Duodenal mucosa (tissue), 2 donors: ENCODE data around the gene DNAH7.

ENCODE experiments used
- H3K27ac ChIP-seq: one replicate; pipeline ENCODE4 v1.7.0; 2013; ENCODE audit warnings: low read depth, low read length
- H3K27me3 ChIP-seq, 2 donors: one replicate each; pipeline ENCODE4 v1.7.0; 2013; ENCODE audit warnings: low read length in 2 of 2, control low read depth in 1 of 2; ENCODE audit not compliant: insufficient read depth in 2 of 2, control insufficient read depth in 1 of 2
- H3K36me3 ChIP-seq, 2 donors: one replicate each; pipeline ENCODE4 v1.7.0; 2013; ENCODE audit warnings: low read length in 2 of 2, control low read depth in 1 of 2; ENCODE audit not compliant: insufficient read depth in 2 of 2, control insufficient read depth in 1 of 2
- H3K4me1 ChIP-seq, 2 donors: one replicate each; pipeline ENCODE4 v1.7.0; 2013; ENCODE audit warnings: low read length in 2 of 2, control low read depth in 1 of 2; ENCODE audit not compliant: insufficient read depth in 2 of 2, control insufficient read depth in 1 of 2
- H3K4me3 ChIP-seq, 2 donors: one replicate each; pipeline ENCODE4 v1.7.0; 2013; ENCODE audit warnings: low read length in 2 of 2, low read depth in 1 of 2
- H3K9ac ChIP-seq, 2 donors: one replicate each; pipeline ENCODE4 v1.7.0; 2013; ENCODE audit warnings: low read length in 2 of 2, low read depth in 1 of 2
- H3K9me3 ChIP-seq, 2 donors: one replicate each; pipeline ENCODE4 v1.7.0; 2013; ENCODE audit warnings: low read length in 2 of 2, control low read depth in 1 of 2; ENCODE audit not compliant: control insufficient read depth in 1 of 2

Gene DNAH7

GRCh38 chr2:195820373-195820772 is 248.3 kb downstream of the DNAH7 start:
- Histone ChIP-seq H3K27ac (no peak overlapping the region), H3K36me3 (no peaks in the 10 kb centered on the region), H3K9ac (no peak overlapping the region), H3K27me3 (no peaks in the 10 kb centered on the region), H3K9me3 (no peaks in the 10 kb centered on the region), H3K4me1 (no peaks in the 10 kb centered on the region), H3K4me3 (no peak overlapping the region)

DNA sequence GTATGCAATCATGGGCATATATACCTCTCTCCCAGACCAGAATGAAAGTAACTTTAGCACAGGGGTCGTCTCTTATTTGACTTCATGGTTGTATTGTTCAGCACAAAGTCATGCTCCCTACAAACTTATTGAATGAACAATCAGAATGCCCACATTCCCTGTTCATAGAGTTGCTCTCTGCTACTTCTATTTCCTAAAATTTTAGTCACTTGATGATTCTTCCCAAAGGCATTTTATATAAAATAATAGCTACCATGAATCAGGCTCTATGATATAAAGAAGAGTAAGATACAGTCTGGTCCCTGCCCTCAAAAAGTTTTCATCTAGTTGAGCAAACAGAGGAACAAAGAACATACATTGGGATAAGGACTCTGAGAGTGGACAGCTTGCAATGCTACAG is 249.4 kb downstream of the DNAH7 start:
- Histone ChIP-seq H3K4me3 (no peak overlapping the region), H3K27ac (no peak overlapping the region)

GRCh38 chr2:195818526-195818925 is 250.1 kb downstream of the DNAH7 start:
- Histone ChIP-seq H3K4me1 (no peaks in the 10 kb centered on the region), H3K36me3 (no peaks in the 10 kb centered on the region), H3K27me3 (no peaks in the 10 kb centered on the region), H3K4me3 (no peak overlapping the region), H3K9ac (no peak overlapping the region), H3K9me3 (no peaks in the 10 kb centered on the region), H3K27ac (no peak overlapping the region)

More for the DNA sequence above, 249.4 kb downstream of the DNAH7 start:
- Histone ChIP-seq H3K27me3 (no peaks in the 10 kb centered on the region), H3K4me1 (no peaks in the 10 kb centered on the region), H3K9ac (no peak overlapping the region), H3K9me3 (no peaks in the 10 kb centered on the region), H3K36me3 (no peaks in the 10 kb centered on the region)

GRCh38 chr2:195818106-195818505 is 250.5 kb downstream of the DNAH7 start:
- no peaks in the 10 kb centered on the region for H3K27me3 ChIP-seq
- no peak overlapping the region for H3K4me3 ChIP-seq
- H3K4me1 ChIP-seq = no peaks in the 10 kb centered on the region
- no peak overlapping the region for H3K9ac ChIP-seq
- no peaks in the 10 kb centered on the region for H3K36me3 ChIP-seq
- no peaks in the 10 kb centered on the region for H3K9me3 ChIP-seq
- no peak overlapping the region for H3K27ac ChIP-seq

DNA sequence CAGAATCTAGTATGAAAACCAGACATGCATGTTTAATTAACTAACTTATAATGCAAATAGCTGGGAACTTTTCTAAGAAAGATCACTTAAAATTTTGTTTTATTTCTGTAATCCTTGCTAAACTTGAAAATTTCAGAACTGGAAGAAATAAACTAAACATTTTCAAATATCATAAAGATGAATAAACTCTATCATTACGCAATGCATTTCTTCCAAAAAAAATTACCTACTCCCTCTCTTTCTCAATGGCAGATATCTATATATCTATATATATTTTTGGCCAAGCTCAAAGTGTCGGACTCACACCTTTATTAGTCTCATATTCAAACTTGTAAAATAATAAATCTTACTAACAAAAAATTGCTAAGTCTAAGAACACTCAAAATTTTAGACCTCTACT is 253.6 kb downstream of the DNAH7 start:
- Histone ChIP-seq H3K4me3 (no peak overlapping the region), H3K36me3 (no peaks in the 10 kb centered on the region), H3K9me3 (no peaks in the 10 kb centered on the region), H3K27ac (no peak overlapping the region), H3K4me1 (no peaks in the 10 kb centered on the region), H3K27me3 (no peaks in the 10 kb centered on the region), H3K9ac (no peak overlapping the region)

- H3K9ac ChIP-seq = no peak overlapping the region
- no peaks in the 10 kb centered on the region for H3K4me1 ChIP-seq
- H3K9me3 ChIP-seq = no peaks in the 10 kb centered on the region
- no peaks in the 10 kb centered on the region for H3K27me3 ChIP-seq
- H3K36me3 ChIP-seq = no peaks in the 10 kb centered on the region
- H3K4me3 ChIP-seq = no peak overlapping the region
- no peak overlapping the region for H3K27ac ChIP-seq
These were observed 255.2 kb downstream of the DNAH7 start for GRCh38 chr2:195813421-195813820.

GRCh38 chr2:195810340-195811098 is 258.1 kb downstream of the DNAH7 start:
- Histone ChIP-seq H3K36me3 (no peaks in the 10 kb centered on the region), H3K9me3 (no peaks in the 10 kb centered on the region), H3K4me3 (no peak overlapping the region), H3K4me1 (no peaks in the 10 kb centered on the region), H3K9ac (no peak overlapping the region), H3K27ac (no peak overlapping the region), H3K27me3 (no peaks in the 10 kb centered on the region)

DNA sequence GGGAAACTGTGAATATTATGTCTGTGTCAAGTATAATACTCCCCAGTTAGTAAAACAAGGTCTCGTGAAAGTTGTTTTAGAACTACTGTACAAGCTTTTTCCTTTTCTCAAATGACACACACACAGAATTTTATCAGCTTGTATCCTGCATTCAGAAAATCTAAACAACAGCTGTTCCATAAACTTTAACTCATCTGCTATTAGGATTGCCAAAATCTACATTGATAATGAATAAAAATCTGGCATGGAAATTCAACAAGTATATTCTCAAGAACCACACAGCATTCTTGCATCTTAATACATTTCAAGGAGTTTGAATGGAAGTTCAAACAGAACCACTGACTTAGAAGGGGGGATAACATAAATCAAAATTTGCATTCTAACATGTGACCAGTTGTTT is 260.4 kb downstream of the DNAH7 start:
- H3K27me3 ChIP-seq = no peaks in the 10 kb centered on the region
- no peak overlapping the region for H3K9ac ChIP-seq
- H3K36me3 ChIP-seq = no peaks in the 10 kb centered on the region
- H3K9me3 ChIP-seq = no peaks in the 10 kb centered on the region
- H3K27ac ChIP-seq = no peak overlapping the region
- H3K4me3 ChIP-seq = no peak overlapping the region
- no peaks in the 10 kb centered on the region for H3K4me1 ChIP-seq

DNA sequence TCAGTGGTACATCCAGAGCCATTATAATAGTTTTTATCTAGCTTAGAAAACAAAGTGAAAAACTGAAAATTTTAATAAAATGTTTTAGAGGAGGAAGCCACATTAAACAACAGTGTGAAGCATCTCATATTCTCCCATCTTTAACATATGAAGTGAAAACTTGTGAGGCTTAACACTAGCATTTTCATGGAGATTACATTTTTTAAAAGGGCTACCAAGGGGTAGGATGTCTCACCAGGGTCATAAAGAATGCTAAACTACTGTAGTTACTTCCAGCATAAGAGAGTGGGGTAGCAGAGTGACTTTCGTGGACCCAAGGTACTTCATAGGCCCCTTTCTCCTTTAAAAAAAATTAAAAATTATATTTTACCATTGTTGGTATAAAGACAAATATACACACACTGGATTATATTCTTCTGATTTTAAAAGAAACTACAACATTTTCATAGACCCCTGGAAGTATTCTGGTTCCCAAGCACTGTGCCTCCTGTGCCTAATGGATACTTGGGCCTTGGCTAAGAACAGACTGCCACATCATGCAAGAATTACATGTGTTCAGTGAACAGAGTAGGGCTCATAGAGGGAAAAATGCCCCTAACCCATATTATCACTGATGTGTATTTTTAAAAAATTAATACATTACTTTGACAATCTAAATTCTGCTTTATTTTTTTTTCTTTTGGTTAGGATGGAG is 263.2 kb downstream of the DNAH7 start:
- H3K36me3 ChIP-seq = no peaks in the 10 kb centered on the region
- no peak overlapping the region for H3K27ac ChIP-seq
- no peaks in the 10 kb centered on the region for H3K9me3 ChIP-seq
- H3K27me3 ChIP-seq = no peaks in the 10 kb centered on the region
- no peak overlapping the region for H3K4me3 ChIP-seq
- no peaks in the 10 kb centered on the region for H3K4me1 ChIP-seq
- no peak overlapping the region for H3K9ac ChIP-seq

DNA sequence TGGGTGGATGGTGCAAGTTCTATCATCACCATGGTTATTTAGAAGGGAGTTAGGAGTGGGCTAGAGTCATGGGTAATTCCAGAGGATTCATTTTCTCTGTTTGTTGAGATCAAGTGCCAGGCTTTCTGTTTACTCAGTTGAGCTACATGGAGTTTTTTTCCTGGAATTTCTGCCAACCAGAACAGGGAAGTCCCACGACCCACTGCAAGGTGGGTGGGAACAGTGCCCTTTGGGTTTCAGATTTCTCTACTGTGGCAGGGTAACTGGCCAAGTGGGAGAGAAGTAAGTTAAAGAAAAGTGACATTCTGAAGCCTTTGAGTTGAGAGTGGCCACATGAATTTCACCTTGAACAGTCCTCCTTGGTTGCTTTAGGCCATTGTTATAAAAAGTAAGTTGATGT is 272.8 kb downstream of the DNAH7 start:
- Histone ChIP-seq H3K4me1 (no peaks in the 10 kb centered on the region), H3K27me3 (no peaks in the 10 kb centered on the region), H3K9me3 (no peaks in the 10 kb centered on the region), H3K4me3 (no peak overlapping the region), H3K9ac (no peak overlapping the region), H3K27ac (no peak overlapping the region), H3K36me3 (no peaks in the 10 kb centered on the region)
